CD4-positive, alpha-beta memory T cell (primary cell): Measurements from ENCODE around the gene APAF1. TPM values are rescaled to one million over a fixed set of nuclear protein-coding genes. Genes with fewer than 3 reads are reported as not detected.

Experiments
- CTCF ChIA-PET: fragments of 350-600 bp; sonication (Branson Sonifier 250); formaldehyde crosslinking; loops from one replicate; lab custom pipeline; 2021; ENCODE audit warnings: inconsistent platforms; ENCODE audit not compliant: partially characterized antibody; lab: Charles Lee
- POLR2A ChIA-PET: fragments of 350-600 bp; sonication (Branson Sonifier 250); formaldehyde crosslinking; loops from one replicate; lab custom pipeline; 2021; ENCODE audit not compliant: partially characterized antibody; lab: Charles Lee
- DNase-seq, 5 donors: peaks; one replicate each; pipeline versions ENCODE4 v3.0.0 to v3.0.0-alpha.2; 2020 to 2022; ENCODE audit warnings: mixed read lengths in 1 of 5
- H3K27ac ChIP-seq: one replicate; pipeline ENCODE4 v1.7.0; 2013; ENCODE audit warnings: low read depth, low read length
- H3K27me3 ChIP-seq: 2 replicates; pipeline ENCODE4 v1.7.0; 2013; ENCODE audit warnings: mild to moderate bottlenecking, low read length, moderate library complexity; ENCODE audit not compliant: insufficient read depth
- H3K36me3 ChIP-seq: 2 replicates; pipeline ENCODE4 v1.7.0; 2013; ENCODE audit warnings: mild to moderate bottlenecking, low read length, moderate library complexity; ENCODE audit not compliant: insufficient read depth
- H3K4me1 ChIP-seq: 2 replicates; pipeline ENCODE4 v1.7.0; 2013; ENCODE audit warnings: mild to moderate bottlenecking, low read length, moderate library complexity; ENCODE audit not compliant: insufficient read depth
- H3K4me3 ChIP-seq, 2 donors: one replicate each; pipeline ENCODE4 v1.7.0; 2013; ENCODE audit warnings: low read length in 2 of 2, mild to moderate bottlenecking in 1 of 2
- H3K9me3 ChIP-seq, 2 donors: one replicate each; pipeline ENCODE4 v1.7.0; 2013; ENCODE audit warnings: low read length in 2 of 2, control low read depth in 1 of 2; ENCODE audit not compliant: control insufficient read depth in 1 of 2
- H3K27ac Mint-ChIP-seq, 7 donors: one replicate each; pipeline ENCODE4 v1.8.0; 2020 to 2021; ENCODE audit warnings: mixed read lengths in 7 of 7, mild to moderate bottlenecking in 6 of 7, inconsistent platforms in 3 of 7, moderate library complexity in 3 of 7
- H3K27me3 Mint-ChIP-seq, 2 donors: one replicate each; pipeline ENCODE4 v1.8.0; 2020 to 2021; ENCODE audit warnings: mixed read lengths in 2 of 2
- H3K36me3 Mint-ChIP-seq, 2 donors: one replicate each; pipeline ENCODE4 v1.8.0; 2020 to 2021; ENCODE audit warnings: mixed read lengths in 2 of 2, inconsistent platforms in 1 of 2, mild to moderate bottlenecking in 1 of 2
- H3K4me1 Mint-ChIP-seq, 4 donors: one replicate each; pipeline ENCODE4 v1.8.0; 2020 to 2021; ENCODE audit warnings: mixed read lengths in 4 of 4, mild to moderate bottlenecking in 1 of 4
- H3K4me3 Mint-ChIP-seq, 8 donors: one replicate each; pipeline ENCODE4 v1.8.0; 2020 to 2021; ENCODE audit warnings: mixed read lengths in 8 of 8, mild to moderate bottlenecking in 7 of 8, moderate library complexity in 6 of 8, inconsistent platforms in 3 of 8
- H3K9me3 Mint-ChIP-seq, 8 donors: one replicate each; pipeline ENCODE4 v1.8.0; 2020 to 2021; ENCODE audit warnings: mixed read lengths in 8 of 8, mild to moderate bottlenecking in 5 of 8, inconsistent platforms in 3 of 8, moderate library complexity in 1 of 8
- intact Hi-C: fragments of 100-400 bp; cut with micrococcal nuclease; formaldehyde crosslinking; loops from one replicate; pipeline ENCODE4 v1.15.1; 2023
- polyA plus RNA-seq, 2 donors: library from polyadenylated mRNA; unstranded; fragments of 300-500 nt; fragmentation: Illumina TruSeq; gene quantifications; one replicate each; pipeline ENCODE4 v1.2.3, GENCODE V29; 2021
- total RNA-seq, 2 experiments: library from RNA; stranded (reverse); gene quantifications; one replicate each; pipeline ENCODE4 v1.2.3, GENCODE V29; 2021

Gene APAF1
- total and polyA plus RNA-seq, 4 experiments from 2014 or later, result 5.3 to 32.2 (median 20.1) TPM

- no peaks in the 10 kb centered on the region for H3K9me3 ChIP-seq
- H3K4me3 Mint-ChIP-seq, result no peak overlapping the region
- H3K4me1 Mint-ChIP-seq, result no peaks in the 10 kb centered on the region
- intact Hi-C loops, result no loop called here
- no peaks in the 10 kb centered on the region for H3K27me3 Mint-ChIP-seq
- peaks cover 7% of the 10 kb centered on the region for H3K36me3 ChIP-seq
- peaks cover 31 to 33% of the 10 kb centered on the region in 2 donors for H3K36me3 Mint-ChIP-seq
- POLR2A ChIA-PET, result no interaction called here
- no peak overlapping the region for H3K27ac ChIP-seq
- no peak for DNase-seq
- H3K4me1 ChIP-seq, result no peaks in the 10 kb centered on the region
- no peaks in the 10 kb centered on the region for H3K27me3 ChIP-seq
- CTCF ChIA-PET, result interaction anchor here (1.8 kb wide), 1 partner anchor 11 kb away, joined by 10 read pairs; no protein-coding TSS in a partner anchor
- H3K27ac Mint-ChIP-seq, result peak overlapping the region in 1 of 7 donors; percentile 9
- H3K4me3 ChIP-seq, result no peak overlapping the region
- H3K9me3 Mint-ChIP-seq, result peaks cover 0 to under 1% (median 0%) of the 10 kb centered on the region in 8 donors
Measured at GRCh38 chr12:98735821-98736220, 90.7 kb downstream of the APAF1 start.

- Histone ChIP-seq H3K4me3 (no peak overlapping the region), H3K4me1 (no peaks in the 10 kb centered on the region), H3K27ac (no peak overlapping the region), H3K27me3 (no peaks in the 10 kb centered on the region), H3K9me3 (no peaks in the 10 kb centered on the region), H3K36me3 (no peaks in the 10 kb centered on the region)
- DNase-seq, result no peak
- H3K27ac Mint-ChIP-seq, result peak overlapping the region in 3 of 7 donors; percentile 11 to 85 (median 43)
- ChIA-PET CTCF (interaction anchor here (1.8 kb wide), 1 partner anchor 12 kb away, joined by 10 read pairs; no protein-coding TSS in a partner anchor), POLR2A (no interaction called here)
- H3K36me3 Mint-ChIP-seq, result peaks cover 25 to 26% of the 10 kb centered on the region in 2 donors
- no peaks in the 10 kb centered on the region for H3K4me1 Mint-ChIP-seq
- no peak overlapping the region for H3K4me3 Mint-ChIP-seq
- peaks cover 0 to 4% (median 0%) of the 10 kb centered on the region in 8 donors for H3K9me3 Mint-ChIP-seq
- H3K27me3 Mint-ChIP-seq, result peaks cover 0 to 2% of the 10 kb centered on the region in 2 donors
- intact Hi-C loops, result no loop called here
Measured at GRCh38 chr12:98736352-98737321, 91.5 kb downstream of the APAF1 start.

- intact Hi-C loops, result no loop called here
- Mint-ChIP-seq H3K9me3 (peaks cover 0 to 4% (median 0%) of the 10 kb centered on the region in 8 donors), H3K36me3 (peaks cover 19 to 20% of the 10 kb centered on the region in 2 donors), H3K27ac (peak overlapping the region in 2 of 7 donors; percentile 11 to 43), H3K27me3 (peaks cover 0 to 2% of the 10 kb centered on the region in 2 donors), H3K4me3 (no peak overlapping the region), H3K4me1 (no peaks in the 10 kb centered on the region)
- Histone ChIP-seq H3K36me3 (no peaks in the 10 kb centered on the region), H3K4me3 (no peak overlapping the region), H3K4me1 (no peaks in the 10 kb centered on the region), H3K27me3 (no peaks in the 10 kb centered on the region), H3K9me3 (no peaks in the 10 kb centered on the region), H3K27ac (no peak overlapping the region)
- CTCF ChIA-PET, result no interaction called here
- POLR2A ChIA-PET, result no interaction called here
- no peak for DNase-seq
Measured at GRCh38 chr12:98737322-98737712, 92.2 kb downstream of the APAF1 start.

- Histone ChIP-seq H3K4me3 (no peak overlapping the region), H3K9me3 (no peaks in the 10 kb centered on the region), H3K4me1 (no peaks in the 10 kb centered on the region), H3K27ac (no peak overlapping the region), H3K27me3 (no peaks in the 10 kb centered on the region), H3K36me3 (no peaks in the 10 kb centered on the region)
- no peak overlapping the region for H3K27ac Mint-ChIP-seq
- peaks cover 15 to 19% of the 10 kb centered on the region in 2 donors for H3K36me3 Mint-ChIP-seq
- no peak overlapping the region for H3K4me3 Mint-ChIP-seq
- intact Hi-C loops, result no loop called here
- POLR2A ChIA-PET, result no interaction called here
- no peak for DNase-seq
- H3K9me3 Mint-ChIP-seq, result peaks cover 0 to 4% (median 0%) of the 10 kb centered on the region in 8 donors
- CTCF ChIA-PET, result interaction anchor here (1.6 kb wide), 1 partner anchor 7 kb away, joined by 3 read pairs; no protein-coding TSS in a partner anchor
- no peaks in the 10 kb centered on the region for H3K4me1 Mint-ChIP-seq
- peaks cover 0 to 2% of the 10 kb centered on the region in 2 donors for H3K27me3 Mint-ChIP-seq
Measured at GRCh38 chr12:98738002-98738401, 92.9 kb downstream of the APAF1 start.

GRCh38 chr12:98738539-98738938 is 93.4 kb downstream of the APAF1 start:
- Histone ChIP-seq H3K9me3 (no peaks in the 10 kb centered on the region), H3K36me3 (no peaks in the 10 kb centered on the region), H3K4me1 (peaks cover 2% of the 10 kb centered on the region), H3K4me3 (no peak overlapping the region), H3K27ac (no peak overlapping the region), H3K27me3 (no peaks in the 10 kb centered on the region)
- H3K27me3 Mint-ChIP-seq, result peaks cover 0 to 4% of the 10 kb centered on the region in 2 donors
- no peak overlapping the region for H3K27ac Mint-ChIP-seq
- POLR2A ChIA-PET, result no interaction called here
- H3K9me3 Mint-ChIP-seq, result peaks cover 0 to 4% (median 0%) of the 10 kb centered on the region in 8 donors
- H3K4me3 Mint-ChIP-seq, result no peak overlapping the region
- peaks cover 0 to 3% (median 0%) of the 10 kb centered on the region in 4 donors for H3K4me1 Mint-ChIP-seq
- peaks cover 11 to 18% of the 10 kb centered on the region in 2 donors for H3K36me3 Mint-ChIP-seq
- no peak for DNase-seq
- intact Hi-C loops, result no loop called here
- CTCF ChIA-PET, result interaction anchor here (1.6 kb wide), 1 partner anchor 8 kb away, joined by 3 read pairs; no protein-coding TSS in a partner anchor

- ChIA-PET CTCF (interaction anchor here (0.7 kb wide), 1 partner anchor 314 kb away, joined by 3 read pairs; no protein-coding TSS in a partner anchor), POLR2A (interaction anchor here (0.8 kb wide), 1 partner anchor 9 kb away, joined by 3 read pairs; no protein-coding TSS in a partner anchor)
- H3K36me3 Mint-ChIP-seq, result peaks cover 5 to 7% of the 10 kb centered on the region in 2 donors
- H3K4me3 ChIP-seq, result no peak overlapping the region
- no peak overlapping the region for H3K4me3 Mint-ChIP-seq
- no peak overlapping the region for H3K27ac Mint-ChIP-seq
- H3K27me3 ChIP-seq, result no peaks in the 10 kb centered on the region
- intact Hi-C loops, result no loop called here
- H3K36me3 ChIP-seq, result no peaks in the 10 kb centered on the region
- no peaks in the 10 kb centered on the region for H3K9me3 ChIP-seq
- DNase-seq, result no peak
- peaks cover 0 to 4% (median 0%) of the 10 kb centered on the region in 8 donors for H3K9me3 Mint-ChIP-seq
- peaks cover 0 to 5% (median 3%) of the 10 kb centered on the region in 4 donors for H3K4me1 Mint-ChIP-seq
- peaks cover 0 to 4% of the 10 kb centered on the region in 2 donors for H3K27me3 Mint-ChIP-seq
- no peak overlapping the region for H3K27ac ChIP-seq
- H3K4me1 ChIP-seq, result peaks cover 13% of the 10 kb centered on the region
Measured at GRCh38 chr12:98740751-98741150, 95.7 kb downstream of the APAF1 start.

- ChIA-PET POLR2A (interaction anchor here (0.8 kb wide), 1 partner anchor 9 kb away, joined by 3 read pairs; no protein-coding TSS in a partner anchor), CTCF (interaction anchor here (0.7 to 3.0 kb wide), 2 partner anchors 16 to 314 kb away, joined by 3 to 12 read pairs; no protein-coding TSS in a partner anchor)
- H3K9me3 ChIP-seq, result no peaks in the 10 kb centered on the region
- Mint-ChIP-seq H3K9me3 (peaks cover 0 to 4% (median 0%) of the 10 kb centered on the region in 8 donors), H3K36me3 (peaks cover 2 to 4% of the 10 kb centered on the region in 2 donors), H3K4me3 (no peak overlapping the region), H3K4me1 (peaks cover 2 to 9% (median 6%) of the 10 kb centered on the region in 4 donors), H3K27ac (no peak overlapping the region), H3K27me3 (peaks cover under 1 to 5% of the 10 kb centered on the region in 2 donors)
- H3K4me3 ChIP-seq, result no peak overlapping the region
- no peak for DNase-seq
- intact Hi-C loops, result no loop called here
- no peaks in the 10 kb centered on the region for H3K36me3 ChIP-seq
- peaks cover 16% of the 10 kb centered on the region for H3K4me1 ChIP-seq
- no peak overlapping the region for H3K27ac ChIP-seq
- no peaks in the 10 kb centered on the region for H3K27me3 ChIP-seq
Measured at GRCh38 chr12:98741196-98741555, 96.1 kb downstream of the APAF1 start.
